Activated gamma-delta T cell (primary cell): ENCODE data around the gene CFAP52.
"Not testable (repeated sequence)": the region's sequence is repeated elsewhere in the genome, so short reads cannot be mapped to it uniquely, and the experiment has no call there.

Source experiments
- DNase-seq: peaks from one replicate; lab custom pipeline; 2025; lab: John Stamatoyannopoulos, UW

Gene CFAP52

DNA sequence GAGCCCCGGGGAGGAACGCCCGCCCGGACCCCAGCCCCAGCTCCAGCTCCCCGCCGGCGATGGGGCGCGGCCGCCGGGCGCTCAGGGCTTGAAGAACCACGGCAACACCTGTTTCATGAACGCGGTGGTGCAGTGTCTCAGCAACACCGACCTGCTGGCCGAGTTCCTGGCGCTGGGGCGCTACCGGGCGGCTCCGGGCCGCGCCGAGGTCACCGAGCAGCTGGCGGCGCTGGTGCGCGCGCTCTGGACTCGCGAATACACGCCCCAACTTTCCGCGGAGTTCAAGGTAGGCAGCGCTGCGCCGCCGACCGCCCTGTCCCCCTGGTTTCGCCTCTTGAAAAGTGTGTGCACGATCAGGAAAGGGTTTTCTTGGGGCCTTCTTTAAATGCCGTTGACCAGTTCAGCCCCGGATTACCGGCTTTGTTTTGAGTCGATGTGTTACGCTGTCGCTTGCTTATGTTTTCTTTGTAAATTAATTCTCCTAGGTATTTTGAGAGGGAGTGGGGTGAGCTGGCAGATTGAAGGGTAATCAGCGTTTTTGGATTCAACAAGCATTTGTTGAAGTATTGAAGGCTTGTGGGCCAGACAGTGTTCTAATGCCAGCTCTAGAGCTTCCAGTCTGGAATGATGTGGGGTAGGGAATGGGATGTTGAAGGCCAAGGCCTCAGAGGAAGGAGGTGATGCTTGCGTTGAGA is 69.6 kb downstream of the CFAP52 start:
- no peak for DNase-seq

DNA sequence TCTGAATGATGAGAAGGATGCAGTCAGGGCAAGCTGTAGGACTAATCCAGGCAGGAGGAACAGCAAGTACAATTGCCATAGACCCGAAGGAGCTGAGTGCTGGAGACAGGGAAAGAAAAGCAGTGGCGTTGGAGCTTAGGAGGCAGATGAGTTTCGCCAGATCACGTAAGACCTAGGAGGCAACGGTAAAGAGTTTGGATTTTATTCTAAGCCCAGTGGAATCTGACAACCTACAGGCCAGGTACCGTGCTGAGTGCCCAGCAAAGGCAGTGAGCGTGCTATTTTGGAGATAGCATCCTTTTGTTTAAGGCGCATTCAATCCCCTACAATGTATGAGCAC is 70.1 kb downstream of the CFAP52 start:
- DNase-seq = no peak

DNA sequence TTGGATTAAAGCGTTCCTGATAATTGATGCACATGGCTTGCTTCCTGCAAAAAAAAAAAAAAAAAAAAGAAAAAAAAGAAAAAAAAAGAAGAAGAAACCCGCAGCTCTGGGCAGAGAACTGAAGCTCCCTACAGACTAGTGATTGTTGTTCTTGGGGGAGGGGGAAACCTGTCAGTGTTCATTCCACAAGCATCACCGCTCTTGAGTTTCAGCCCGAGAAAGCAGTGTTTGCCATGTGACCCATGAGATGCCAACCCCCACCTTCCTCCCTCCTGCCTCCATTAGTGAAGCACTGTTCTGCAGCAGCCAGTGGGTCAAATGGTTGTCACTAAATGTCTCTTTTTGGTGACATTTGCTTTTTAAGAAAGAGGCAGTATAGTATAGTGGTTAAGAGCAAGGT is 70.6 kb downstream of the CFAP52 start:
- no peak for DNase-seq

DNA sequence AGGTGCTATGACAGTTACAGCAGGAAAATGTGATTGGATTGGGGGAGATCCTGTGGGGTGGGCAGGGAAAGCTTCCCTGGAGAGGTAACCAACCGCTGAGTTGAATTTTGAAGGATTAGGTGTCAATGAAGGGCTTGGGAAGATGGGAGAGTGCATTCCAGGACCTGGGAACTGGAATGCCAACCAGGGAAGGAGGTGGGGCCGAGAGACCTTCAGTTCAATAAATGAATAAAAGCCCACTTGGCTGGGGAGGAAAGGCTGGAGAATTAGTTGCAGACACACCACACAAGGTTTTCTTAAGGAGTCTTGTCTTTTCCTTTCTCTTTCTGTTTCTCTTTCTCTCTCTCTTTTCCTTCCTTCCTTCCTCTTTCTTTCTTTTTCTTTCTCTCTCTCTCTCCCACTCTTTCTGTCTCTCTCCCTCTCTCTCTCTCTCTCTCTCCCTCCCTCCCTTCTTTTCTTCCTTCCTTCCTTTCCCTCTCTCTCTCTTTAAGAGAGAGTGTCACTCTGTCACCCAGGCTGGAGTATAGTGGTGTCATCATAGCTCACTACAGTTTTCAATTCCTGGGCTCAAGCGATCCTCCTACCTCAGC is 72.2 kb downstream of the CFAP52 start:
- no peak for DNase-seq

DNA sequence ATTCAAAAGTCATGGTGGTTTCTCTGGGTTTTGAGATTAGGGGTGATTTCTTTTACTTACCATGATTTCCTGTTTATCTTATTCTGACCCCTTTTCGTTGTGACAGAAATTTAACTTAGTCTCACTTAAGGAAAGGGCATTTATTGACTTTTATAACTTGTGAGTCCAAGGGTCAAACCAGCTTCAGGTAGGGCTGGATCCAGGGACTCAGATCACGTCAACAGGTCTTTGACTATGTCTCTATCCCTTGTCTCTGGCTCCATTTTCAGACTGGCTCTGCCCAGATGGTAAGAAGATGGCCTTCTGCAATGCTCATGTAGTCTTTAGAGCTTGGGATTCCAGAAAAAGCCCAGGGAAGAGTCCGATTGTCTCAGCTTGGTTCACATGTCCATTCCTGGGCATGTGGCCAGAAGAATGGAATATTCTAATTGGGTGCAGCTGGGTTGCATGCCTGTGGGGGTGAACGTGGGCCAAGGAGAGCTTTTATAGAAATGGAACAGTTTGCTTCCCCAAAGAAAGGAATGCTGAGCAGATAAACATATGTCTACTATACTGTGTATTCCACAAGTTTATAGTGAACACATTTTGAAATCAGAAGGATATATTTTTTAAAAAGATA is 82.3 kb downstream of the CFAP52 start:
- no peak for DNase-seq

DNA sequence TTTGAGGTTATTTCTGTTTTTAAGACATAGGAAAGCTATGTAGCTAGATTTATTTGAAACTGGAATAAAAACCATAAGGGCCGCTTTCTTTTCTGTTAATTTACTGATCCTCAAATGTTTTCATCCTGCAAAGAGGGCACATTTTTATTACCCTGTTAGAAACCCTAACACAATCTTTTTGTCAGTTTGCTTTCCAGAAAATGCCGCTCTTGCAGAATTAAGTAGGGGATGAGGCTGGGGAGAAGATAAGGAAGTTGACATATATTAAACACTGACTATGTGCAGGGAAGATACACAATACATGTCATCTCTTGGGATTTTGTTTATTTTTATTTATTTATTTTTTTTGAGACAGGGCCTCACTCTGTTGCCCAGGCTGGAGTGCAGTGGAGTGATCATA is 84.6 kb downstream of the CFAP52 start:
- no peak for DNase-seq

DNA sequence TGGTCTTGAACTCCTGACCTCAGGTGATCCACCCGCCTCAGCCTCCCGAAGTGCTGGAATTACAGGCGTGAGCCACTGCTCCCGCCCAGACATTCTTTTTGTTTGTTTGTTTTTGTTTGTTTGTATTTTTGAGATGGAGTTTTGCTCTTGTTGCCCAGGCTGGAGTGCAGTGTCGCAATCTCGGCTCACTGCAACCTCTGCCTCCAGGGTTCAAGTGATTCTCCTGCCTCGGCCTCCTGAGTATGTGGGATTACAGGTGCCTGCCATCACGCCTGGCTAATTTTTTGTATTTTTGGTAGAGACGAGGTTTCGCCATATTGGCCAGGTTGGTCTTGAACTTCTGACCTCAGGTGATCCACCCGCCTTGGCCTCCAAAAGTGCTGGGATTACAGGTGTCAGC is 87.1 kb downstream of the CFAP52 start:
- DNase-seq = not testable (repeated sequence)

DNA sequence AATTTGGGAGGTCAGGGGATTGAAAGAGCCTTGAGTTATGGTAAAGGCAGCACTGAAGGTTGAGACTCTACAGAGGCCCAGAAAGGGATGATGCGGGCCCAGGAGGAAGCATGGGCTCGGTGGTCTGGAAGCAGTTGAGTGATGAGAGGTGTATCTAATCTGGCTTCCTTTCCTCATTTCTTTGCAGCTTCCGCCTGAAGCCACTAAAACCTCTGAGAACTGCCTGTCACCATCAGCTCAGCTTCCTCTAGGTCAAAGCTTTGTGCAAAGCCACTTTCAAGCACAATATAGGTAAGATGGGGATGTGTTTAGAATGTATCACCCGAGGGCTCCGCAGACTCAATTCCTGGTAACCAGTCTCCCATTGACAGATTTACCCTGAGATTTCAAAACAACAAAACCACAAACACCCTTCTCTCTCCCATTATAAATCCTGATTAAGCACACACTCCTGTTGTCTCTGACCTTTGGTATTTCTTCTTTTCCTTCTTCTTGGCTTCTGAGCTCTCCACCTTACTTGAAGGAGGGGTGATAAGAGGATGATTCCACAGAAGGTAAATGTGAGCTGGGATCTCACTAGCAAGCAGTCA is 90.1 kb downstream of the CFAP52 start:
- DNase-seq = no peak

DNA sequence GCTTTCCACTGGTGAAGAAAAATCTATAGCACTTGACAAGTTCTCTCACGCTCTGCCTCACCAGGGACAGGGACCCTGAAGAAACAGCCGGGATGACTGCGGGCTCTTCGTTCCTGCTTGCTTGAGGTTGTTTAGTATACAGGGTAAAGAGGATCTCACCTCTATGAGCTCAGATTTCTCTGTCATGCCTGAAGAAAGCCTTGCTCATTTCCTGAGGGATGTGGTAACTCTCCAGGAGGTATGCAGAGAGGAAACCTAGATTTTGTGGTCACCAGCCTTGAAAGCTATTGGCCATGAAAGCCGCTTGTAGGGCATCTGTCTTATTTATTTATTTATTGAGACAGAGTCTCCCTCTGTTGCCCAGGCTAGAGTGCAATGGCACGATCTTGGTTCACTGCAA is 92.1 kb downstream of the CFAP52 start:
- DNase-seq = no peak

DNA sequence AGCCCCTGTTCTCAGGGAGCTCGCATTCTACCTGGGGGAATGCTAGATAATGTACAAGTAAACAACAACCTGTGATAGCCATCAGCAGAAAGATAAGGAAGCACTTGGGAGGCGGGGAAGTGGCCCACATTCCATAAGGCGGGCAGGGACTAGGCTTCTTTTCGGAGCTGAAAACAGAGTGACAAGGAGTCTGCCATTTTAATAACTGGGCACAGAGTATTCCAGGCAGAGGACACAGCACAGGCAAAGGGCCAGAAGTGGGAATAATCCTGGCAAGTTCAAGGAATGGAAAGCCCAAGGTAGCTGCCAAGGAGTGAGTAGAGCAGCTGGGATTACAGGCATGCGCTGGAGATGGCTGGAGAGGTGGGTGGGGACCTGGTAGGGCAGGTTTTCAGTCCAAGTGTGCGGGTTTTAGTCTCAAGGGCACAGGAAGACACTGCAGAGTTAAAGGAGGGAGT is 93.1 kb downstream of the CFAP52 start:
- no peak for DNase-seq

DNA sequence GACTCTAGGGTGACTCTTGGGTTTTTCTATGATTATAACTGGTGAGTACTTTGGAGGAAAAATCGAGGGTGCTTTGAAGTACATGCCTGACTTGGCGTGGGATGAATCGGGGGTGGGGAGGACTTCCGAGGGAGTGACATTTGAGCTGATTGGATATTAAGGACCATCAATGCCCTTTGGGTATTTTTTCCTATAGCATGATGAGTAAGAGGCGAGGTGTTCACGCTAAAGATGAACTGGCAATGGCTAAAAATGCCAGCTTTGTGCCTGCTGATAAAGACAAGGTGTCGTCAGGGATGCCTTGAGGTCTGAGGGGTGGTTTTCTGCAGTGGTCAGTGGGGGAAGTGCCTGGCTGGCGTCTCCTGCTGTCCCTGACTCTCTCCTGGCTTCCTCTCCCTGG is 94.2 kb downstream of the CFAP52 start:
- DNase-seq = no peak

DNA sequence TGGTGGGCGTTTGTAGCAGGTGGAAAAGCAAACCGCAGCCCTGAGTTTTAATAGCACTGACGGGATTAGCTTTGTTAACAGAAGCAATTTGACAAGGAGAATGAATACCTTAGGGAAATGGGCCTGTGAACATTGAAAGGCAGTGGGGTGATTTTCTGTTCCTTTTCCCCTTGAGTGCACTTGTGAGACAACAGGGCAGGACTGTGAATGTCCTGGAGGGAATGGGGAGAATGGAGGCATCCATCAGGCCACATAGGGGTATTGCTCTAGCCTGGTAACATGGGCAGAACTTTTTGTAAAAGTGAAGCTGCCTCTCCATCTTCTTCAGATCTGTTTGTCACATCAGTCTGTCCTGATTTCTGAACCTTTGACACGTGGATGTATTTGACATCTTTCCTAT is 95.1 kb downstream of the CFAP52 start:
- DNase-seq = no peak

DNA sequence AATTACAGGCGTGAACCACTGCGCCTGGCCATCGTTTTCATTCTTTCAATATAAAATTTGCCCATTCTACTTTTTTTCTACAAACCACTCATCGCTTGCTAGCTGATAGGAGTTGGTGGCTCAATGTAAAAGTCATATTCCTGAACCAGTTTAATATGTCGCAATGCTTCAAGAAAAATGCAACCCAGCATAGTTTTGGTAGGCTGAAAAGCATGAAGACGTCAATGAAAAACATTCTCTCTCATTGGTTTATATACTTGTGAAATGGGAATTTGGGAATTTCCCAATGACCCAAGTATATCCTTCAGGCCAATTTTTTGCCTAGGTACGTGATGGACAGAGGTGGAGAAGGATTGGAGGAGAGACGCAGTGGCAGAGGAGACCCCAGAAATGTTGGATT is 95.8 kb downstream of the CFAP52 start:
- DNase-seq = no peak

DNA sequence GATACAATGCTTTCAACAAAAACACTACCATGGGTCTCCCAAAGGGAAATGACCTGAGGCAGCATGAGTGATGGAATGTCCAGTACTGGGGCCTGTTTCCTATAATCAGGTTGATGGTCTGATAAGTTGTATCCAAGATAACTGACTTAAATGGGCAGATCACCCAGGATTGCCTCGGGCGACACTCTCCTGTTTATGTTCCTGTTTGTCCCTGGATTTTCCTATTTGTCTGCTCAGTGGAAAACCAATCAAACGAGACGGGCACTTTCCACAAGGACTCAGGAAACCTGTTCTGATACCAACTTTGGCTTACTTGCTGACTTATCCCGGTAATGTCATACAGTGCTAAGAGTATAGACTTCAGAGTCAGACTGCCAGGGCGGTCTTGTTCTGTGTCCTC is 96.2 kb downstream of the CFAP52 start:
- DNase-seq = no peak

DNA sequence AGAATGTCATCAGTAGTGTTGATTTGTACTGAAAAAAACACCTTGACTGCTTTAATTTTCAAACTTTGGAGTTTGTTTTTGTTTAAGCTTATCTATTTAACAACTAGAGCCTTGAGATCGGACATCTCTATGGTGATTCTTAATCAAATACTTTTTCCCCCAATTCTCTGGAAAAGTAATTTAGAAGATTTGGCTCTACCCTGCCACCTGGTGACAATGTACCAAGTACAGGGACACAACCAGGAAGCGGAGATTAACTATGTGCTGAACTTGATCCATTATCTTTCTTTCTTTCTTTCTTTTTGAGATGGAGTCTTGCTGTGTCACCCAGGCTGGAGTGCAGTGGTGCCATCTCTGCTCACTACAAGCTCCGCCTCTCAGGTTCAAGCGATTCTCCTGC is 99.6 kb downstream of the CFAP52 start:
- no peak for DNase-seq

DNA sequence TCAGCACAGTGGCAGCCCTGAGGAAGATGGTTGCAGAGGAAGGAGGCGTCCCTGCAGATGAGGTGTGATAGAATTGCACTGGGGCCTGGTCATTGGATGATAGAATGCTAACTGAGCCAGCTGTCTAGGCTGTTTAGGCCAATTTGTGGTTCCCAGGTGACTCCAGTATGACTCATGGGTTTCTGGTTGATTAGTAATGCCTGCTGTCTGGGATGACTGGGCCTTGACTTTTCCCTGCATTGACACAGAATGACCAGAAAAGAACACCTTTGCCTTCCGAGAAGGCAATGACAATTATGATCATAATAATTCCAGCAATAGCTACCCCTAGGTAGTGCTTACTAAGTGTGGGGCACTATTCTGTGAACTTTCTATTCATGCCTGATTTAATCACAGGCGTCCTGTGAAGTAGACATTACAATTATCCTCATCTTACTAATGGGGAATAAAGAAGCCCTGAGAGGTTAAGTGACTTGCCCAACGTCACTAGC is 100.4 kb downstream of the CFAP52 start:
- DNase-seq = no peak

DNA sequence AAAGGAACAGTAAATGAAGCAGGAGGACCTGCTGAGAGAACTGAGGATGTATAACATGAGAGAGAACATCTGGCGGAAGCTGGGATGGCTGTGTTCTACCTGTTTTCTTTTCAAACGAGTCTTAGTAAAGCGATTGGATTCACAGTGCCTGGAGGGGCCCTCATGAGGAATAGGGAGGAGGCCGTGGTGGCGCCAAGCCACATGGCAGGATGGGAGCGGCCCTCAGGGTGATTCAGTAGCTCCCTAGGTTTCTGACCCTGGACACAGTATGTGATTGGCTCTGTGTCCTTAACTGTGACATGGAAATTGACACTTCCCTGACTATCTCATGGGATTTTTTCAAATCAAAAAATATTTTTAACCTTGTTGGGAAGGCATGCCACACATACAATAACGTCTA is 101.0 kb downstream of the CFAP52 start:
- DNase-seq = no peak

DNA sequence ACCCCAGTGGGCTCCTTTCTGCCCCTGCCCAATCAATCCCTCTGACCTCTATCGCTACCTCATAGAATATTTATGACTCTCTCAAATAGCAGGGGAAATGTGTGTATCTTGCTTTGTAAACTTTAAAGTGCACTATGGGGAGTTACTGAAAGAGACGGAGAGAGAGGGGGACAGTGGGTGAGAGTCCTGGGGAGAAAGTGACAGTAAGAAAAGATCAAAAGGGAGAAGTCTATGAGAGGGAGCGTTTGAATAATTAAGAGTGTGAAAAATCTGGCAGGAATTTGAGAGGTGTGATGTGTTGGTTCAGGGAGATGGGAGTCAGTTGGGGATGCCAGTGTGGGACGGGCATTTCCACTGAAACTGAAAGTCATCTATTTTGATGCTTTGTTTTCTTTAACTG is 101.5 kb downstream of the CFAP52 start:
- DNase-seq = no peak

DNA sequence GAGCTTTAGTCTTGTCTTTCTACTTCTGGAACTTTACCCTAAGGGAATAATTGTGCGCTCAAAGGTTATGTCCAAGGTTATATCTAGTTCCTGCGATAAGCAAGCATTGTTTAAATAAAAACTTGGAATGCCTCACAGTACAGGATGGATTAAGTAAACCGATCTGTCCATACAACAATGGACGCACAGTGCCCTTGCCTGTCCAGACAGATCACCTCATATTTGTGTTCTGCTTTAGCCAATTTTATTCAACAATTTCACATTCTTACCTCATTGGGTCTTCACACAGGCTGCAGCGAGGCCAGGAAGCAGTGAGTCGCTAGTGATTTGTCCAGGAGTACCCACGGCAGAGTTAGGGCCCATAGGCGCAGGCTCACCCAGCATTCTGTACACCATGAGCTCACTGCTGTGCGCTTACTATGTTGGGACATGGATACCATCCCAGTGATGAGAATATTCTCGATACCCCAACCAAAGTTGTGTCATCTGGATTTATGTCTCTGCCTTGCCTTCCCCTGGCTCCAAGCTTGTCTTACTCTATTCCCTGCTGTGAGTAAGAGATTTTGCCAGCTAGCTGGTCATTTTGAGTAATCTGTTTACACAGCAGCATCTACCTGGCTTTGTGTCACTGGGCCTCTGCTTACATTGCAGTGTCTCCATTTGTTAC is 108.6 kb downstream of the CFAP52 start:
- no peak for DNase-seq
